ENCODE data around the gene IQCN.

DNA sequence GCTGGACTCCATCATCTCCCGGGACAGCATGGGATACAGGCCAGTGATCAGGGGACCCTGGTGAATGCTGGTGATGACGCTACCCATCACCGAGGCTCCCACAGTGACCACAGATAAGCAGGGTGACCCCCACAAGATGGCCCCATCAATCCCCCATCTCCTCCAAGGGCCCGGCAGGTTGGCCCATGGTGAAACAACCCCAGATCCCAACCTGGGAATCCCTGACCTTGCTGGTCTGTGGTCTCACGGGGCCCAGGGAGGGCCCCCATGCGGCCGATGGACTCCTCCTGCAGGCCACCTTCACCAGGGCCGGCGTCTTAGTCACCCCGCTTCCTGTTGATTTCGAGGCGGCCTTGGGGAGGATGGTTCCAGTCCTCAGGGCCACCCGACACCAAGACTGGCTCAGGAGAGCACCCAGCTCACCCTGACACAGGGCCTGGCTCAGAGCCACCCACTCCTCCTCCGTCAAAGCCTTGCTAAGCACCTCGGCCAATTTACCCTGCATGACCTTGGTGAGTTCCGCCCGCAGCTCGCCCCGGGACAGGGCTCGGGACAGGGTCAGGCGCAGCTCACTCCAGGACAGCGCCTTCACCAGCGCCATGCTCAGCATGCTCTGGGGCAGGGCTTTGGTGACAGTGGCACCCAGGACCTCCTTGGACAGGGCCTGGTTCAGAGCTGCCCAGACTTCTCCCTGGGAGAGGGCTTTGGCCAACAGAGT, 10.0 kb downstream of the IQCN start:
- TF ChIP-seq, protein P1, sequence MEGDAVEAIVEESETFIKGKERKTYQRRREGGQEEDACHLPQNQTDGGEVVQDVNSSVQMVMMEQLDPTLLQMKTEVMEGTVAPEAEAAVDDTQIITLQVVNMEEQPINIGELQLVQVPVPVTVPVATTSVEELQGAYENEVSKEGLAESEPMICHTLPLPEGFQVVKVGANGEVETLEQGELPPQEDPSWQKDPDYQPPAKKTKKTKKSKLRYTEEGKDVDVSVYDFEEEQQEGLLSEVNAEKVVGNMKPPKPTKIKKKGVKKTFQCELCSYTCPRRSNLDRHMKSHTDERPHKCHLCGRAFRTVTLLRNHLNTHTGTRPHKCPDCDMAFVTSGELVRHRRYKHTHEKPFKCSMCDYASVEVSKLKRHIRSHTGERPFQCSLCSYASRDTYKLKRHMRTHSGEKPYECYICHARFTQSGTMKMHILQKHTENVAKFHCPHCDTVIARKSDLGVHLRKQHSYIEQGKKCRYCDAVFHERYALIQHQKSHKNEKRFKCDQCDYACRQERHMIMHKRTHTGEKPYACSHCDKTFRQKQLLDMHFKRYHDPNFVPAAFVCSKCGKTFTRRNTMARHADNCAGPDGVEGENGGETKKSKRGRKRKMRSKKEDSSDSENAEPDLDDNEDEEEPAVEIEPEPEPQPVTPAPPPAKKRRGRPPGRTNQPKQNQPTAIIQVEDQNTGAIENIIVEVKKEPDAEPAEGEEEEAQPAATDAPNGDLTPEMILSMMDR (IDR thresholded peaks at IDR 0.05 in 8 of 11, conservative IDR thresholded peaks at IDR 0.05 in 3 of 11): no peak
- no peak for TF ChIP-seq POLR2A (IDR thresholded peaks at IDR 0.05)

Measured in spleen (tissue), 7 donors.